NCI-H2196 treated with DMSO at 0.1 percent for 48 hours (cell line): ENCODE measurements around the gene TMEM62.

Source experiments
- DNase-seq: peaks from one replicate; lab custom pipeline; 2025; ENCODE audit not compliant: unreplicated experiment; lab: John Stamatoyannopoulos, UW

TMEM62 gene

GRCh38 chr15:43133430-43134156, at the start of gene TMEM62:
Gene TMEM62 (plus strand): TSS chr15:43133586. CDS start chr15:43133803, 217 bp downstream.
- DNase-seq, result peak; percentile 31

DNA sequence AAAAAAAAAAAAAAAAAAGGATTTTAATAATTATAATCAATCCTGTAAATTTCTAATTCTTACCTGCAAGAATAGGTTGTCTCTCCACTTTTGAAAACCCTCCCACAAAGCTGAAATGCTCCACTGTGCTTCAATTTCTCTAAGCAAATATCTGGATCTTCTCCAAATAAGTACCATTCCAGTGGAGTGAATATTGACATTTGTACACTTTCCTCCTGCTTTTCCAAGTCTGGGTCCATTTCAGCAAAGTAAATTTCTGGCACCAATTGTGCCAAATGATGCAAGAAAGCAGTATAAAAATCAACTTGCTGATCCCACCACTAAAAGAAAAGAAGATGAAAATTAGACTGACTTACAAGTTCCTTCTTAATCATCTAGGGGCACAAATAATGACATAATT, 47.5 kb upstream of the TMEM62 start:
- DNase-seq, result no peak

DNA sequence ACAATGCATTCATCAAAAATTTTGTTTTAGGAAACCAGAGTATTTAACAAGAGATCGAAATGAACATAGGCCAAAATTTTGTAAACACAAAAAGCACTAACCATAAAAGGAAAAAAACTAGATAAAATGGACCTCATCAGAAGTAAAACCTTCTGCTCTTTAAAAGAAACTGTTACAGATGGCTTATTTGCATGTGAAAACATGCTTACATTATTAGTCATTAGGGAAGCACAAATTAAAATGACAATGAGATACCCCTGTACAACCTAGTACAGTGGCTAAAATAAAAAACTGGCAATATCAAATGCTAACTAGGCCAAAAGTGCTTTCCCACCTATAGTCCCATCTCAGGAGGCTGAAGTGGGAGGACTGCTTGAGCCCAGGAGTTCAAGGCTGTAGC, 46.8 kb upstream of the TMEM62 start:
- no peak for DNase-seq

DNA sequence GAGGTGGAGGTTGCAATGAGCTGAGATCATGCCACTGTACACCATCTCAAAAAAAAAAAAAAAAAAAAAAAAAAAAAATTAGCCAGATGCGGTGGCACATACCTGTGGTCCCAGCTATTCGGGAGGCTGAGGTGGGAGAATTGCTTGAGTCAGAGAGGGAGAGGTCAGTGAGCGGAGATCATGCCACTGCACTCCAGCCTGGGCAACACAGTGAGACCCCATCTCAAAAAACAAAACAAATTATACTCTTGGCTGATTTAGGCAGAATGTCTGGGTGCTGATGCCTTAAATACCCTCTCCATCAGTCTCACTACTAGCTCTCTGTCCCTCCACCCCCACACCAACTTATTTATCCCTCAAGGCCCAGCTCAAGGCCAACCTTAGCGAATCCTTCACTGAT, 41.5 kb upstream of the TMEM62 start:
- no peak for DNase-seq

DNA sequence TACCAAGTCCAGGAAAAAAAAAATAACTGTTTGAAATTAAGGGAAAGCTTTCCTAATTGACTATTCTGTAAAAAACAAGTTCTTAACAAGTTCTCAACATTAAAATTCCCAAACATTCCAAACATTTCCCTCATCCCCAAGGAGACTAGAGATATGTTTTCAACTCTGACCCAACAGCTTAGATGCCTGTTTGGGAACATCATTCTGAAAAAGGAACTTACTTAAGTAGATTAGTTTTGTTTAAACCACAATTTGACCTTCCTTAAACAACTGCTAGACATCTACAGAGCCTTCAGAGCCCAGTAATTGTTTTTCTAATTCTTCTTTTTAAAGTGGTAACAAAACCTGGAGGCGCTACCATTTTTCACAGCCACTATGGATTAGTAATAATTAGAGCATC, 40.4 kb upstream of the TMEM62 start:
- DNase-seq, result no peak

- no peak for DNase-seq
Measured at GRCh38 chr15:43094416-43095030, 38.9 kb upstream of the TMEM62 start.

- no peak for DNase-seq
Measured at GRCh38 chr15:43095243-43095642, 38.1 kb upstream of the TMEM62 start.

GRCh38 chr15:43095708-43096347, 37.6 kb upstream of the TMEM62 start:
- DNase-seq, result no peak

- DNase-seq, result no peak
Measured at GRCh38 chr15:43096411-43096810, 37.0 kb upstream of the TMEM62 start.

- no peak for DNase-seq
Measured at GRCh38 chr15:43099105-43099845, 34.1 kb upstream of the TMEM62 start.

GRCh38 chr15:43100971-43101370, 32.4 kb upstream of the TMEM62 start:
- no peak for DNase-seq

DNA sequence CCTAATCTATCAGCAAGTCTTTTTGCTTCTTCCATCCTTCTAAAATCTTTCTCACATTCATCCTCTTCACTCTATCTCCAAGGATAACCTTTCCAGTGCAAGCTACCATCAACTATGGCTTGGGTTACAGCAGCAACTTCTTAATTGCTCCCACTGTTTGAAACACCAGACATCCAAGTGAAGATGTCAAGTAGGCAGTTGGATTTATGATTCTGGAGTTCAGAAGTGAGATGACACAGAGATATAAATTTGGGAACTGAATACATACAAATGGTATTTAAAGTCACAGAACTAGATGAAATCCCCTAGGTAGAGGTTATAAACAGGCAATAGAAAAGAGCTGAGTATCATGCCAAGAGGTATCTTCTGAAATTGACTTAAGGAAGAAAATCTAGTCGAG, 31.2 kb upstream of the TMEM62 start:
- DNase-seq, result no peak

GRCh38 chr15:43103907-43104306, 29.5 kb upstream of the TMEM62 start:
- DNase-seq, result no peak

DNA sequence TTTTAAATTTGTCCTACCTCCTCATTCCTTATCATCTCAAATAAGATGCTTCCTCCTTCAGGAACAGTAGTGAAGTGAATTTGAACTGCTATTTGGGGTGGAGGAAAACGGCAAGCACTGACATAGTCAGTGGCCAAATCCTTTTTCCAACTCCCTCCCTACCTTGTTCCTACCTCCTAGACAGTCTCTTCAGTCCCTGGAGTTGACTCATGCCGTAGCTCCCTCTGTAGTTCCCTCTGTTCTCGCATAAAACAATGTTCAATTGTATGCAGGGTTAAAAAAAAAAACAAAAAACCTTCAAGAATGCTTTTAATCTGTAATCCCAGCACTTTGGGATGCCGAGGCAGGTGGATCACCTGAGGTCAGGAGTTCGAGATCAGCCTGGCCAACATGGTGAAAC, 29.0 kb upstream of the TMEM62 start:
- no peak for DNase-seq

DNA sequence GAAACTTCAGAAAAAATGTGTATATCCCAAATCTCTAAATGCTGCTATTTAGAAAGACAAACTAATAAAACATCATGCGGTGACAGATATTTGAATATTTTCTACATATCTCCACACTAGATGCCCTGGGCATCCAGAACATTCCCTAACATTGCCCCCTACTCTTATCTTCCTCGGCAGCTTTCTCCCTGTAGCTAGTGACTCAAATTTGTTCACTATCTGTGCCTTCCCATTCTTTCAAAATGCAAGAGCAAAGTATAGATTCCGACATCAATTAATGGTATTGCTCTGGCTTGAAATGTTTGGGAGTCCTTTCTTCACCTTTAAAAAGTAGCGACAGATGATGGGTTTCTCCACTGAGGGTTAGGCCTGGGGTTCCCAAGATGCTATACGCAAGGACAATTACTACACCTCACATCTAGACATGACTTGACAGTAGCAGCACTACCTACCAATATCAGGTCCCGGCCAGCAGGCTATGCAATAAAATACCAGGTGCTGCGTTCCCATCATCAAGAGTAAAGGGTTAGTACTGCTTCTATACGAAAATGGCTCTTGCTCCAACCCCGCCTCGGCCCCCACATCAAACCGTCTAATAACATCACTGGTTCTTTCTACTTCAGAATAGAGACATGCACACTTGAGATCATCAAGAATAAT, 28.2 kb upstream of the TMEM62 start:
- no peak for DNase-seq

DNA sequence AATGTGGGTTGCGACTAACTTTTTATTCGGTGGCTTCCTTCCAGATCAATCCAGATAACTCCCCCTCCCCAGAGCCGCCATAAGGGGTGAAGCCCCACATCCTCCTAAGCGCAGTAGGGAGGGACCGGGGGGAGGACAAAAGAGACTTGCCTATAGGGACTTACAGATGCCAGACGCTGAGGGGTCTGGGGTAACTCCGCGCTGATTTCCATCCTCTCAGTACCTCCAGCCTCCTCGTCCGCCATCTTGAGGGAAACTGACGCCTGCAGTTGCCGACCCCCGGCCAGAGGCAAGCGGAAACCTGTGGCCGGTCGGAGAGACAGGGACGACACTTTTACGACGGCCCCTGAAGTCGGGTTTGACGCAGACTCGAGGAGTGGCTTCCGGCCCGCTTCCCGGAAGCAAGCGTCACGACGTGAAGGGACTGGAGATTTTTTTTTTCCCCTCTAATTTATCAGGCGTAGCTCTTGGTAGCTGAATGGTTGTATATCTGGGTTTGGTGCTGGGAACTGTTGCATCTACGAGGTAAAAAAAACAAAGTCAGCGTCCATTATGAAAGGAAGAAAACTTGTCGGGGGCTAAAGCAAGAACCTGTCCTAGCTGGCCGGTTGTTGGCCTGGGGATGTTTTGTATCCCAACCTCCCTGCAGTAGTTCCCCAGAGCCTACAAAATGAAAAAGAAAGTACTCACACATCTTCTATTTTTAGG, 27.5 kb upstream of the TMEM62 start, which contains the start of gene UBR1:
TSS of gene UBR1 (minus strand) at position 261 of the 708 bp plus-strand sequence. CDS start at position 245, 16 bp downstream.
- DNase-seq, result peak; percentile 33

- no peak for DNase-seq
Measured at GRCh38 chr15:43106486-43106829, 26.9 kb upstream of the TMEM62 start.

DNA sequence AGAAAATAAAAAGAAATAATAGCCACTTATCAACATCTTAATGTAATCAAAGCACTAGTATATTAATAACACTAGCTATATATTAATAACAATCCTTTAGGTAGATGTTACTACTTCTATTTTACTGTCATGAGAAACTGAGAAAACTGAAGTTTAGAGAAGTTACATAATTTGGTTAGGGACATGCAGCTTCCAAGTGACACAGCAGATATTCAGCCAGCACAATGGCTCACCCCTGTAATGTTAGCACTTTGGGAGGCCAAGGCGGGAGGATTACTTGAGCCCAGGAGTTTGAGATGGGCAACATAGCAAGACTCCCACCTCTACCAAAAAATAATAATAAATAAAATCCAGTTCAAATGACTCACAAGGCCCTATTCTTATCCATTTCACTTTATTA, 25.6 kb upstream of the TMEM62 start:
- no peak for DNase-seq

GRCh38 chr15:43111354-43111753, 22.0 kb upstream of the TMEM62 start:
- no peak for DNase-seq

DNA sequence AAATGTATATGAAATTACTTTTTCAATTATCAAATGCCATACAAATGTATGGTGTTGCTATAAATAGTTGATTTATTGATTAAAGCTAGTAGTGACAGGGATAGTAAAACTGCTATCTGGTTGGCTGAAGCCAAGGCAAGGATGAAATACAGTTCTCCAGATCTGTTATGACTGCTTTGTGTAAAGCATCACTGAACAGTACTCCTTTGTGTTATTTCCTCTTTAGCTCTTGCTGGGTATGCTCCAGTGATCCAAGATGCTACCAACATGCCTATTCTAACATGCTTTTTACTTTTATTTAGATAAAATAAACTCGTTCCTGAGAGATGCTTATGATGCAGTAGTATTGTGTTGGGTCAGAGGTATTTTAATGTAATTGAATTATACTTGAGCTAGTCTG, 15.1 kb upstream of the TMEM62 start:
- DNase-seq, result no peak

DNA sequence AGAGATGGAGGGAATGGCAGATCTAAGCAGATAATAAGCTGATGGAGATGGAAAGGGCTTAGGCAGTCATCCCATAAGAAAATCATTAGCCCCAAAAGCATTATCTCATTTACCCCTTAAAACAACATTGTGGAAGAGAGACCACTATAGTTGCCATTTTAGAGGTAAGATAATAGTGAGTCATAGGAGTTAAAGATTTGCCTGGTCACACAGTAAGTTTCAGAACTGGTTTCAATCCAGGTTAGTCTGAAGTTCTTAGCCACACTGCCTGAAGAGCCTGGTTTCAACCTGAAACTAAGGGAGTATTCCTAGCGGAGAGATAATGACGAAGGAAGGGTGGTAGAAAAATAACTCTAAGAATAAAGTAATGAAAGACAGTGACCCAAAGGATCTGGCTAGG, 14.6 kb upstream of the TMEM62 start:
- DNase-seq, result no peak
